IMR-90 (cell line): ENCODE results near the gene PKD1L1. TPM values are rescaled to one million over a fixed set of nuclear protein-coding genes. Genes with fewer than 3 reads are reported as not detected.
A peak's percentile ranks its signal among the peaks of the same experiment; 100 is the strongest.

Source experiments
- ATAC-seq: fragments of 200-7000 bp; cut with Tn5 transposase; 2 replicates; pipeline ENCODE4 v1.9.1; 2020; ENCODE audit warnings: low read depth, mild to moderate bottlenecking, moderate library complexity
- BruUV-seq: library from RNA; stranded (reverse); fragments of 400-500 nt; replicated peaks from 2 replicates; lab custom pipeline; 2021; lab: Mats Ljungman, UMichigan
- CTCF ChIA-PET: fragments of 300-600 bp; formaldehyde crosslinking; extraction: SDS; loops from one replicate; lab custom pipeline; 2021; ENCODE audit warnings: antibody characterized with exemption; lab: Yijun Ruan, JAX
- POLR2A ChIA-PET: fragments of 300-600 bp; sonication (Branson Sonifier 250); formaldehyde crosslinking; loops from one replicate; lab custom pipeline; 2022; ENCODE audit warnings: antibody characterized with exemption; ENCODE audit not compliant: unreplicated experiment; lab: Charles Lee
- DNase-seq: peaks from one replicate; pipeline ENCODE4 v3.0.0; 2013
- H2AFZ ChIP-seq: replicated peaks from 2 replicates; pipeline ENCODE3; 2013; ENCODE audit warnings: low read length, mild to moderate bottlenecking; ENCODE audit not compliant: poor library complexity
- H2AK5ac ChIP-seq: 2 replicates; pipeline ENCODE4 v1.6.1; 2013; ENCODE audit warnings: low read depth, low read length, inconsistent platforms
- H2AK9ac ChIP-seq: replicated peaks from 2 replicates; pipeline ENCODE3; 2013; ENCODE audit warnings: mild to moderate bottlenecking, low read depth, low read length, moderate library complexity; ENCODE audit not compliant: poor library complexity
- H2BK120ac ChIP-seq: 2 replicates; pipeline ENCODE4 v1.6.1; 2013; ENCODE audit warnings: low read depth, low read length, inconsistent platforms
- H2BK15ac ChIP-seq: 3 replicates; pipeline ENCODE4 v1.6.1; 2013; ENCODE audit warnings: low read depth, low read length, inconsistent platforms
- H2BK20ac ChIP-seq: 2 replicates; pipeline ENCODE4 v1.6.1; 2013; ENCODE audit warnings: low read depth, mild to moderate bottlenecking, inconsistent platforms, low read length, moderate library complexity
- H2BK5ac ChIP-seq: 2 replicates; pipeline ENCODE4 v1.6.1; 2013; ENCODE audit warnings: mild to moderate bottlenecking, low read depth, low read length, inconsistent platforms; ENCODE audit not compliant: poor library complexity, severe bottlenecking
- H3K14ac ChIP-seq: replicated peaks from 2 replicates; pipeline ENCODE4 v1.6.1; 2013; ENCODE audit warnings: low read depth, low read length, inconsistent platforms
- H3K18ac ChIP-seq: 2 replicates; pipeline ENCODE4 v1.6.1; 2013; ENCODE audit warnings: low read depth, low read length, control low read depth
- H3K23ac ChIP-seq: 2 replicates; pipeline ENCODE4 v1.6.1; 2013; ENCODE audit warnings: low read depth, low read length, inconsistent platforms
- H3K27ac ChIP-seq: 2 replicates; pipeline ENCODE4 v1.5.1; 2013; ENCODE audit warnings: mild to moderate bottlenecking, control low read depth, low read length; ENCODE audit not compliant: insufficient read depth
- H3K27me3 ChIP-seq: 2 replicates; pipeline ENCODE4 v1.6.1; 2013; ENCODE audit warnings: low read length; ENCODE audit not compliant: control insufficient read depth, insufficient read depth
- H3K36me3 ChIP-seq: 2 replicates; pipeline ENCODE4 v1.6.1; 2013; ENCODE audit warnings: low read length, mixed read lengths; ENCODE audit not compliant: control insufficient read depth, insufficient read depth
- H3K4ac ChIP-seq: 2 replicates; pipeline ENCODE4 v1.6.1; 2013; ENCODE audit warnings: low read depth, low read length, inconsistent platforms
- H3K4me1 ChIP-seq: 2 replicates; pipeline ENCODE4 v1.6.1; 2013; ENCODE audit warnings: low read length, mixed read lengths; ENCODE audit not compliant: control insufficient read depth, insufficient read depth
- H3K4me2 ChIP-seq: 2 replicates; pipeline ENCODE4 v1.6.1; 2013; ENCODE audit warnings: low read depth, mild to moderate bottlenecking, control low read depth, low read length, moderate library complexity
- H3K4me3 ChIP-seq: 2 replicates; pipeline ENCODE4 v1.5.1; 2013; ENCODE audit warnings: low read depth, mild to moderate bottlenecking, control low read depth, low read length, moderate library complexity; ENCODE audit not compliant: insufficient read depth
- H3K56ac ChIP-seq: 2 replicates; pipeline ENCODE4 v1.6.1; 2013; ENCODE audit warnings: low read length, inconsistent platforms; ENCODE audit not compliant: insufficient read depth; ENCODE audit errors: extremely low read depth
- H3K79me1 ChIP-seq, 2 experiments: 2 replicates each; pipeline ENCODE4 v1.6.1; 2013; ENCODE audit warnings: low read length in 2 of 2, inconsistent platforms in 1 of 2, low read depth in 1 of 2
- H3K9ac ChIP-seq: 2 replicates; pipeline ENCODE4 v1.6.1; 2013; ENCODE audit warnings: low read depth, low read length, control low read depth
- H3K9me1 ChIP-seq: 2 replicates; pipeline ENCODE4 v1.6.1; 2013; ENCODE audit warnings: low read length, inconsistent platforms; ENCODE audit not compliant: insufficient read depth
- H3K9me3 ChIP-seq: 2 replicates; pipeline ENCODE4 v1.6.1; 2013; ENCODE audit warnings: low read length; ENCODE audit not compliant: control insufficient read depth, insufficient read depth
- H4K20me1 ChIP-seq: 2 replicates; pipeline ENCODE4 v1.6.1; 2013; ENCODE audit warnings: low read length, inconsistent platforms; ENCODE audit not compliant: insufficient read depth
- H4K5ac ChIP-seq: 2 replicates; pipeline ENCODE4 v1.6.1; 2013; ENCODE audit warnings: mild to moderate bottlenecking, low read depth, low read length, control low read depth
- H4K8ac ChIP-seq, 2 experiments: 2 replicates each; pipeline ENCODE4 v1.6.1; 2013; ENCODE audit warnings: low read depth in 2 of 2, low read length in 2 of 2, control low read depth in 1 of 2, inconsistent platforms in 1 of 2
- H4K91ac ChIP-seq: 2 replicates; pipeline ENCODE4 v1.6.1; 2013; ENCODE audit warnings: low read depth, low read length, inconsistent platforms; ENCODE audit not compliant: insufficient read depth
- BHLHE40 ChIP-seq: fragments of 150-350 bp; IDR thresholded peaks from 2 replicates; pipeline ENCODE4 v1.6.1; 2016; ENCODE audit warnings: mild to moderate bottlenecking, low read depth, low read length
- CEBPB ChIP-seq: IDR thresholded peaks from 2 replicates; pipeline ENCODE4 v1.6.1; 2012; ENCODE audit warnings: low read depth, low read length, improper control_type of control experiment
- CHD1 ChIP-seq: IDR thresholded peaks from 2 replicates; pipeline ENCODE4 v1.6.1; 2012; ENCODE audit warnings: low read depth, low read length, improper control_type of control experiment
- CTCF ChIP-seq: conservative IDR thresholded peaks from 2 replicates; pipeline ENCODE4 v1.5.1; 2012; ENCODE audit warnings: mild to moderate bottlenecking, low read depth, low read length, improper control_type of control experiment
- ELK1 ChIP-seq: fragments of 150-350 bp; IDR thresholded peaks from 2 replicates; pipeline ENCODE4 v1.6.1; 2016; ENCODE audit warnings: low read depth, mild to moderate bottlenecking, low read length, moderate library complexity, borderline replicate concordance
- FOS ChIP-seq: fragments of 150-350 bp; IDR thresholded peaks from 2 replicates; pipeline ENCODE4 v1.6.1; 2016; ENCODE audit warnings: low read depth, low read length
- MAFK ChIP-seq: IDR thresholded peaks from 2 replicates; pipeline ENCODE4 v1.6.1; 2012; ENCODE audit warnings: low read depth, low read length, improper control_type of control experiment
- MAZ ChIP-seq: IDR thresholded peaks from 2 replicates; pipeline ENCODE4 v1.6.1; 2012; ENCODE audit warnings: low read depth, mild to moderate bottlenecking, low read length, improper control_type of control experiment, moderate library complexity, borderline replicate concordance
- MXI1 ChIP-seq: IDR thresholded peaks from 2 replicates; pipeline ENCODE4 v1.6.1; 2012; ENCODE audit warnings: low read depth, mild to moderate bottlenecking, low read length, moderate library complexity, borderline replicate concordance
- NFE2L2 ChIP-seq: fragments of 150-350 bp; IDR thresholded peaks from 2 replicates; pipeline ENCODE4 v1.6.1; 2016; ENCODE audit warnings: low read depth, mild to moderate bottlenecking, low read length
- POLR2A ChIP-seq: IDR thresholded peaks from 2 replicates; pipeline ENCODE4 v1.6.1; 2012; ENCODE audit warnings: mild to moderate bottlenecking, low read depth, low read length
- RAD21 ChIP-seq: IDR thresholded peaks from 2 replicates; pipeline ENCODE4 v1.6.1; 2012; ENCODE audit warnings: low read length, improper control_type of control experiment
- RCOR1 ChIP-seq: IDR thresholded peaks from 2 replicates; pipeline ENCODE4 v1.6.1; 2012; ENCODE audit warnings: mild to moderate bottlenecking, low read length, improper control_type of control experiment; ENCODE audit not compliant: insufficient replicate concordance
- RFX5 ChIP-seq: IDR thresholded peaks from 2 replicates; pipeline ENCODE4 v1.8.0; 2012; ENCODE audit warnings: low read depth, mild to moderate bottlenecking, low read length, moderate library complexity
- SMC3 ChIP-seq: fragments of 150-350 bp; IDR thresholded peaks from 2 replicates; pipeline ENCODE4 v1.6.1; 2016; ENCODE audit warnings: low read depth, mild to moderate bottlenecking, antibody characterized with exemption, low read length, moderate library complexity
- USF2 ChIP-seq: fragments of 150-350 bp; IDR thresholded peaks from 2 replicates; pipeline ENCODE4 v1.6.1; 2017; ENCODE audit warnings: mild to moderate bottlenecking, antibody characterized with exemption, low read length, low read depth
- WGBS, 2 experiments: methylation state at CpG; one replicate each; pipeline versions ENCODE4 v1.1.5 to v1.1.7; 2013; ENCODE audit warnings: missing lambda C conversion rate in 2 of 2; ENCODE audit not compliant: insufficient read length in 1 of 2; ENCODE audit errors: extremely low coverage in 2 of 2; 5-methylcytosine and 5-hydroxymethylcytosine counted together
- dilution Hi-C: fragments of 300-500 bp; cut with HindIII; formaldehyde crosslinking; loops from one replicate; pipeline ENCODE4 v1.14.3; 2018; ENCODE audit warnings: low sequenced_read_pairs; ENCODE audit not compliant: unreplicated experiment
- in situ Hi-C: fragments of 300-500 bp; cut with MboI; formaldehyde crosslinking; loops from 3 replicates; pipeline ENCODE4 v1.14.3; 2019; ENCODE audit warnings: low sequenced_read_pairs, inconsistent platforms, mixed read lengths
- intact Hi-C: fragments of 100-400 bp; cut with micrococcal nuclease; formaldehyde crosslinking; loops from 2 replicates; pipeline ENCODE4 v1.10.0; 2022
- polyA plus RNA-seq, 3 experiments: library from polyadenylated mRNA; depleted of rRNA; stranded (reverse); fragments of >200 nt; gene quantifications; 2 replicates each; pipeline ENCODE4 v1.2.3, GENCODE V29; 2012; ENCODE audit warnings: low replicate concordance in 1 of 3
- total RNA-seq: library from RNA; depleted of rRNA; stranded (reverse); fragments of >200 nt; gene quantifications from 2 replicates; pipeline ENCODE4 v1.2.3, GENCODE V29; 2012

PKD1L1 gene
- total and polyA plus RNA-seq, 2 of the 4 experiments (the other 2 are of a cell fraction): under 0.01 to 0.15 TPM

GRCh38 chr7:47832105-47832715 is 116.1 kb downstream of the PKD1L1 start:
- Histone ChIP-seq H3K23ac (no peak overlapping the region), H3K18ac (no peak overlapping the region), H3K9ac (no peak overlapping the region), H3K27ac (no peak overlapping the region), H3K9me3 (no peaks in the 10 kb centered on the region), H3K14ac (no peak overlapping the region), H2BK15ac (no peak overlapping the region), H3K4me1 (peaks cover 1% of the 10 kb centered on the region; the same call in 1 of the 2 replicates), H3K36me3 (no peaks in the 10 kb centered on the region), H4K91ac (no peak overlapping the region), H3K56ac (no peak overlapping the region), H2AK5ac (peak overlapping the region; percentile 1; the same call in 1 of the 2 replicates), H2AFZ (peak overlapping the region; percentile 48), H2BK120ac (no peak overlapping the region), H4K8ac (no peak overlapping the region), H2BK5ac (no peak overlapping the region), H3K4me2 (no peak overlapping the region), H3K27me3 (peaks cover 25% of the 10 kb centered on the region), H2AK9ac (no peak overlapping the region), H4K5ac (no peak overlapping the region), H2BK20ac (no peak overlapping the region), H4K20me1 (no peaks in the 10 kb centered on the region), H3K9me1 (no peaks in the 10 kb centered on the region; the same call in 1 of the 2 replicates), H3K4ac (no peak overlapping the region), H3K79me1 (no peaks in the 10 kb centered on the region), H3K4me3 (no peak overlapping the region)
- DNase-seq: no peak
- in situ Hi-C loops (no loop called here), dilution Hi-C loops (no loop called here), intact Hi-C loops (no loop called here)
- 94% methylated on average over 7 of the region's 10 CpGs; no CpG with 5 or more reads in 1 of the 2 experiments for WGBS, 2 experiments
- POLR2A ChIA-PET: no interaction called here
- ATAC-seq: no peak
- CTCF ChIA-PET: no interaction called here
- TF ChIP-seq RAD21: no peak
- no peak for TF ChIP-seq RCOR1
- TF ChIP-seq FOS: no peak
- no peak for TF ChIP-seq CTCF
- no peak for TF ChIP-seq SMC3
- TF ChIP-seq RFX5: no peak
- no peak for TF ChIP-seq USF2
- TF ChIP-seq MXI1: no peak
- TF ChIP-seq CHD1: no peak
- TF ChIP-seq POLR2A: no peak
- TF ChIP-seq NFE2L2: no peak
- TF ChIP-seq BHLHE40: no peak
- no peak for TF ChIP-seq MAFK
- TF ChIP-seq ELK1: no peak
- no peak for TF ChIP-seq MAZ
- no peak for TF ChIP-seq CEBPB
- BruUV-seq: no TSS peak
